GM19238 (cell line): ENCODE results near the gene HOXB5.
A peak's percentile ranks its signal among the peaks of the same experiment; 100 is the strongest.

Experiments
- DNase-seq: peaks from one replicate; pipeline ENCODE4 v3.0.0; 2011; ENCODE audit warnings: low spot score; ENCODE audit not compliant: insufficient read length

Gene HOXB5

GRCh38 chr17:48563385-48563838 is 30.2 kb downstream of the HOXB5 start:
- no peak for DNase-seq

DNA sequence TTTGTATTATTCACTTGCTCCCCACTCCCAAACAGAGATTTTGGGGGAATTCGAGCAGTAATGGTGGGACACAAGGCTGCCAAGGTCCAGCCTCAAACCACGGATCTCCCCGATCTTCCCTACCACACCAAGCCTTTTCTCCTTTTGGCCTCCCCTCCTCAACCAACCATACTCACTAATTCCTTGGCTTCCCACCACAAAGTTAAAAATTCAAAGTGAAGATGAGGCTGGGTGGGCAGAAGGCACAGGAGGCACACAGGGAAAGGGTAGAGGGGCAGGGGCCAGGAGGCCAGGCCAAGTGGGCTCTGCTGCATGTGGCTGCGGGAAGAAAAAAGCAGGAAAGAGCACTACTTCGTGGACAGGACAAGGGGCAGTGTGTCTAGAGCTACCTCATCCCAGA is 30.6 kb downstream of the HOXB5 start:
- DNase-seq: no peak

DNA sequence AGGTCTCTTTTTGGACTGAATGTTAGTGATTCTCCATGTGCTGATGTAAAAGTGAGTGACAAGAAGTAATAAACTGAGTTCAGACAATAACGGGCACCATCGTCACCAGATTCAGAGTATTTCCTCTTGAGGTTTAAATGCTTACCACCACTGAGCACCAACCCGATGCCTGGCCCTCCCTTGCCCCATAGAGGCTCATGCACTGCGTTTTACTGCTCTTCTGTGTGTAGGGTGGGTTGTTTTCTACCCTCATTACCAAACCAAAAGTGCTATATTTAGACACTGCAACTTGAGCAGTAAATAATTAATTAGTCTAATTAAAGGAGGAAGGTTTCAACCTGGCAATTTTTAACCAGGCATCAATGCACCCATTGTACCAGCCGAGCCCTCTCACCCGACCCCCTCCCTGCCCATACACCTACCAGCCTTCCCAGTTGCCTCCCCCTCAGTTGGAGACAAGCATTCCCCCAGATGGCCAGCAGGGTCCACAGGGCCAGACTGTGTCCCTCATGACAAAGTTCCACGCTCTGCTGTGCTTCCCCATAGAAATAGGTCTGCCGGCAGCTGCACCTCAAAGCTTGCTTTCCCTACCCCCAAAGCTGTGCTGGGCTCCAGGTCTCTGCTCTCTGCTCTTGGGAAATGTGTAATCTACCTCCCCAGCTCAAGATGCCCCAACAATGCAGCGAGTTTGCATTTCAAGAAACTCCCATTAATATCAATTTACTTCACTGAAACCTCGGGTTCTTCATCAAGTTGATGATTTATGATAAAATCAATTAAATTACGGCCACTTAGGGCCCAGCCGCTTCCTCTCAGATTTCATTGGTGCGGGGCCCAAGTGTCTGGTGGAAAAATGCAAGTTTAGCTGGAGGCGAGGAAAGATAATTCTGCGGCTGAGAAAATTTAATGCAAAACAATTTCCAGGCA is 31.4 kb downstream of the HOXB5 start:
- DNase-seq: peak; percentile 69

- no peak for DNase-seq
Observed at GRCh38 chr17:48559840-48560817, 33.5 kb downstream of the HOXB5 start.

- DNase-seq: no peak
Observed at GRCh38 chr17:48559122-48559839, 34.3 kb downstream of the HOXB5 start.

- no peak for DNase-seq
Observed at GRCh38 chr17:48558831-48559121, 34.8 kb downstream of the HOXB5 start.

GRCh38 chr17:48558057-48558830 is 35.3 kb downstream of the HOXB5 start:
- no peak for DNase-seq

DNA sequence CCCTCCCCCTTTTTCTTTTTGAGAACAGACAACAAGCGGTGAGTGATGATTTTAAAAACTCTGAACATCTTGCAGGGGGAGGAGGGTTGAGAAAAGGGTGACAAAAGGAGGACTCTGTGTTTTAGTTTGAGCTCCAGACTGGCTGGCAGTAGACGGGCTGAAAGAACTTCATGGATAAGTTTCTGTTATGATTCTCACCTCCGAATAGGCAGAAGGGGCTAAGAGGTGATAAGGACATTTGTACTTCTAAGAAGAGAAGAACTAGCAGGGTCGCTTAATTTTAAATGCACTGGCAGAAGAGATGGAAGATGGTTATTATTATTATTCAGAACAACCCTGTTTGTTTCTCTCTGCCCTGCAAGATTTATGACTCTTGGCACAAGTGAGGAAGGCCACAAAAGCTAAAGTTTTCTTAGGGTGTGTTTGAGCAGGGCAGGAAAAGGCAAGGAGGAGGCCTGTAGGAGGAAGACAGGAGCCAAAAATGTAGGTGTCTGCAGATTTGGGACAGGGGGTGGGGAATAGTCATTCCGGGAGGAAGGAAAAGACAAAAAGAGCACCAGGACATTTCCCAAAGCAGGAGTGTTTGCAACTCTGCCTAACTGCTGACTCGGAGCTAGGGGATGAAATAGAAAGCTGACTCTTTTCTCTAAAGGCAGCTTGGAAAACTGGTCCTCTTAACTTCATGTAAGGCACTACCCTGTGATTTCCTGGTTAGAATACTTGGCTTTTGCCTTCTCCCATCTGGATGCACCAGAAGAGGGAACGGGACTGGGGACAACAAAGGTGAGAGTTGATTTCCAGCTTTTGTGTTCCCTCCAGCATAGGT is 36.8 kb downstream of the HOXB5 start:
- DNase-seq: no peak

- DNase-seq: no peak
Observed at GRCh38 chr17:48556229-48556575, 37.4 kb downstream of the HOXB5 start.

GRCh38 chr17:48555258-48556228 is 38.0 kb downstream of the HOXB5 start:
- DNase-seq: no peak

- no peak for DNase-seq
Observed at GRCh38 chr17:48554412-48555257, 38.9 kb downstream of the HOXB5 start.

DNA sequence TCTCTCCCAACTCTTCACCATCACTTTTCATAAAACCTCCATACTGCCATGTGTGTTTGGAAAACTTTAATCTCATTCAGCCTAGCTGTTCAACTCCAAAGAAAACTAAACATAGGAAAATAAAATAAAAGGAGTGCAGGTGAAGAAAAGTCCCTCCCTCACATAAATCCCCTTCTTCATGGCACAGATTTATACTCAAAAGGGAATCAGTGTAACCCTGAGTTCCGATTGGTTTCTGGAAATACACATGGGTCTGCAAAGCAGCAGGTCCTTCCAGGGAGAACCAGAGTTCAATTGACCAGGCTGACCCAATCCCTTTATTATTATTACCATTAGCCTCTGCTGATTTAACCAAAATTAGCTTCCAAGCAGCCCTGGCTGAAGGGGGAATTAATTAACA is 39.8 kb downstream of the HOXB5 start:
- DNase-seq: no peak

- no peak for DNase-seq
Observed at GRCh38 chr17:48553190-48553547, 40.4 kb downstream of the HOXB5 start.

DNA sequence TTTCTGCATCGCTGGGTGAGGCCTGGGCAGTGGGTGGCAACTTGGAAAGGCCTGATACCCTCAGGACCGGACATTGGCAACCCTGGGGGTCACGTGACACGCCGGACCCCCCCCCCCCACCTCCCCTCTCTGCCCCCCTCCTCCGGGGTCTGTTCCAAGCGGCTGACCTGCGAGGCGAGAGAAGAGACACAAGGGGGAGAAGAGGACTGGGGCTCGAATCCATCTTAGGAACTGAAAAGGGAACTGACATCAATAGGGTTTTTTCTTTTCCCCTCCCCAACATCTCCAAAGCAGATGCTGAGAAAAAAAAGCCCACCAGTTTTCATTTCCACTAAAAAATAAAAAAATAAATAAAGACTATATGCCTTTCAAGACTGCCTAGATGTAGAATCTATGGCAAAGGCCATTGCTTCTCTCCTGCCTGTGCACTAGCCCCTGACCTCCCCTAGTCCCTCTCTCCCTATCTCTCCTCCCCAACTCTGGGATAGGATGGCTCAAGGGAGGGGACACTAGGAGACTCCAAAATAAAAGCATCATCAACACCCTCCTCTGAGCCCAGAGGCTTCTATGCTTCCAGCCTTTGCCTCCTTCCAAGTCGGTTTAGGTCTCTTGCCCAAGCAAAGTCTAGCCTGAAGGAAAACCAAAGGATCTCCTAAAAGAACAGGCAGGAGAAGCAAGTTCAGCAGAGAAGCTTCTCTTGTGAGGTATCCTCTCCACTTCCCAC is 41.0 kb downstream of the HOXB5 start:
- no peak for DNase-seq

- no peak for DNase-seq
Observed at GRCh38 chr17:48551596-48552465, 41.7 kb downstream of the HOXB5 start.

GRCh38 chr17:48551214-48551555 is 42.4 kb downstream of the HOXB5 start:
- DNase-seq: no peak
